Keratinocyte (primary cell): ENCODE measurements around the gene FANCL. TPM values are rescaled to one million over a fixed set of nuclear protein-coding genes. Genes with fewer than 3 reads are reported as not detected.
A peak's percentile ranks its signal among the peaks of the same experiment; 100 is the strongest.

ENCODE experiments used
- DNase-seq: peaks from one replicate; pipeline ENCODE4 v3.0.0-alpha.2; 2011; ENCODE audit warnings: low read depth, missing footprints, low spot score
- FAIRE-seq: peaks from 2 replicates; lab custom pipeline; 2011; peaks lifted over from hg19 to GRCh38; lab: Jason Lieb, UNC
- H2AFZ ChIP-seq: 2 replicates; pipeline ENCODE4 v1.6.0; 2012; ENCODE audit warnings: low read length, control low read depth, inconsistent platforms; ENCODE audit not compliant: control insufficient read depth
- H3K27ac ChIP-seq: 2 replicates; pipeline ENCODE4 v1.5.1; 2011; ENCODE audit warnings: low read length; ENCODE audit not compliant: control insufficient read depth, insufficient read depth
- H3K27me3 ChIP-seq: 3 replicates; pipeline ENCODE4 v1.6.0; 2011; ENCODE audit warnings: low read length; ENCODE audit not compliant: control insufficient read depth, insufficient read depth; ENCODE audit errors: extremely low read depth
- H3K36me3 ChIP-seq, 2 experiments: 2 replicates in 1 of 2; 3 replicates in 1 of 2; pipeline ENCODE4 v1.5.1; 2011; ENCODE audit warnings: low read length in 2 of 2, mild to moderate bottlenecking in 1 of 2; ENCODE audit not compliant: control insufficient read depth in 2 of 2, insufficient read depth in 2 of 2; ENCODE audit errors: extremely low read depth in 1 of 2
- H3K4me1 ChIP-seq: 3 replicates; pipeline ENCODE4 v1.5.1; 2011; ENCODE audit warnings: low read length; ENCODE audit not compliant: control insufficient read depth, insufficient read depth; ENCODE audit errors: extremely low read depth
- H3K4me2 ChIP-seq: 3 replicates; pipeline ENCODE4 v1.6.0; 2011; ENCODE audit warnings: low read depth, low read length; ENCODE audit not compliant: control insufficient read depth, insufficient read depth; ENCODE audit errors: extremely low read depth
- H3K4me3 ChIP-seq, 3 experiments: fragments of 200-600 bp in 1 of 3; sonication (generic) in 1 of 3; 2 replicates in 2 of 3; 3 replicates in 1 of 3; pipeline ENCODE4 v1.5.1; 2011 to 2016; ENCODE audit warnings: low read length in 3 of 3, mild to moderate bottlenecking in 3 of 3, control low read depth in 2 of 3, inconsistent platforms in 1 of 3, low read depth in 1 of 3, mixed read lengths in 1 of 3, mixed run types in 1 of 3, moderate library complexity in 1 of 3; ENCODE audit not compliant: control insufficient read depth in 2 of 3, insufficient read depth in 2 of 3; ENCODE audit errors: extremely low read depth in 1 of 3
- H3K79me2 ChIP-seq: 2 replicates; pipeline ENCODE4 v1.6.0; 2012; ENCODE audit warnings: low read length; ENCODE audit not compliant: control insufficient read depth, insufficient read depth
- H3K9ac ChIP-seq: 3 replicates; pipeline ENCODE4 v1.6.0; 2011; ENCODE audit warnings: low read length; ENCODE audit not compliant: control insufficient read depth, insufficient read depth; ENCODE audit errors: extremely low read depth
- H3K9me1 ChIP-seq: 3 replicates; pipeline ENCODE4 v1.6.0; 2011; ENCODE audit warnings: low read length; ENCODE audit not compliant: control insufficient read depth, insufficient read depth; ENCODE audit errors: extremely low read depth
- H3K9me3 ChIP-seq: 2 replicates; pipeline ENCODE4 v1.5.1; 2012; ENCODE audit warnings: low read depth, low read length; ENCODE audit not compliant: control insufficient read depth
- H4K20me1 ChIP-seq: 3 replicates; pipeline ENCODE4 v1.6.0; 2011; ENCODE audit warnings: low read length; ENCODE audit not compliant: control insufficient read depth, insufficient read depth; ENCODE audit errors: extremely low read depth
- EZH2 ChIP-seq: IDR thresholded peaks from one replicate; pipeline ENCODE4 v1.6.1; 2012; ENCODE audit warnings: inconsistent platforms, mild to moderate bottlenecking, low read length, moderate library complexity
- dilution Hi-C: fragments of 300-500 bp; cut with MboI; formaldehyde crosslinking; loops from one replicate; pipeline ENCODE4 v1.7.0; 2020; ENCODE audit warnings: low sequenced_read_pairs; ENCODE audit not compliant: extremely low pct_ligation_motif_present
- polyA plus RNA-seq, 5 experiments: library from polyadenylated mRNA; depleted of rRNA in 3 of 5; stranded (reverse) in 3 of 5; stranded (forward) in 1 of 5; unstranded in 1 of 5; fragments of >200 nt; gene quantifications; 1 replicate in 1 of 5; 2 replicates in 3 of 5; 3 replicates in 1 of 5; pipeline versions ENCODE4 v1.2.1 to v1.2.3, GENCODE V29; 2011 to 2012; ENCODE audit warnings: missing spikeins in 2 of 5, low read depth in 1 of 5, low replicate concordance in 1 of 5
- TF ChIP-seq, protein P1 (sequence below), 3 experiments: IDR thresholded peaks in 1 of 3; conservative IDR thresholded peaks in 1 of 3; optimal IDR thresholded peaks in 1 of 3; 2 replicates in 2 of 3; 3 replicates in 1 of 3; pipeline versions ENCODE3 to v1.5.1; 2011; ENCODE audit warnings: low read length in 3 of 3, mild to moderate bottlenecking in 3 of 3, moderate library complexity in 2 of 3, control low read depth in 1 of 3, inconsistent platforms in 1 of 3; ENCODE audit not compliant: insufficient read depth in 2 of 3; ENCODE audit errors: extremely low read depth in 1 of 3

FANCL gene
- polyA plus RNA-seq, 1 donor (not counting 4 experiments of a cell fraction or from before 2014, with no cell fraction given), result 15.1 TPM

DNA sequence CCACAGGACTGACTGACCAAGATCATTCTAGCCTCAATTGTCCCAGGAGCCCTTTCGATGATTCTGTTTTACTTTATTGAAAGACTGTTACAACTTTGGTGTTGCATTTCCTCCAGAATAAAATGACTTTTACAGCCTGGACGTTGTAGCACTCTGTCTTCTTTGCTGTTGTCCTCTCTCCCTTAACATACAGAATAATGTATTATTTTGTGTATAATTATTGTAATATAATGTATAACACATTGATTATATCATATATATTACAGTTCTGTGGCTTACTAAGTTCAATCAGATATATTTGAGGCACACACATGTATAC is 380 bp upstream of the FANCL start:
- H3K4me1 ChIP-seq, result peaks cover 8% of the 10 kb centered on the region
- H3K4me2 ChIP-seq, result peak overlapping the region; percentile 93
- H3K27ac ChIP-seq, result no peak overlapping the region
- no peaks in the 10 kb centered on the region for H4K20me1 ChIP-seq
- TF ChIP-seq EZH2, result no peak
- TF ChIP-seq, protein P1, sequence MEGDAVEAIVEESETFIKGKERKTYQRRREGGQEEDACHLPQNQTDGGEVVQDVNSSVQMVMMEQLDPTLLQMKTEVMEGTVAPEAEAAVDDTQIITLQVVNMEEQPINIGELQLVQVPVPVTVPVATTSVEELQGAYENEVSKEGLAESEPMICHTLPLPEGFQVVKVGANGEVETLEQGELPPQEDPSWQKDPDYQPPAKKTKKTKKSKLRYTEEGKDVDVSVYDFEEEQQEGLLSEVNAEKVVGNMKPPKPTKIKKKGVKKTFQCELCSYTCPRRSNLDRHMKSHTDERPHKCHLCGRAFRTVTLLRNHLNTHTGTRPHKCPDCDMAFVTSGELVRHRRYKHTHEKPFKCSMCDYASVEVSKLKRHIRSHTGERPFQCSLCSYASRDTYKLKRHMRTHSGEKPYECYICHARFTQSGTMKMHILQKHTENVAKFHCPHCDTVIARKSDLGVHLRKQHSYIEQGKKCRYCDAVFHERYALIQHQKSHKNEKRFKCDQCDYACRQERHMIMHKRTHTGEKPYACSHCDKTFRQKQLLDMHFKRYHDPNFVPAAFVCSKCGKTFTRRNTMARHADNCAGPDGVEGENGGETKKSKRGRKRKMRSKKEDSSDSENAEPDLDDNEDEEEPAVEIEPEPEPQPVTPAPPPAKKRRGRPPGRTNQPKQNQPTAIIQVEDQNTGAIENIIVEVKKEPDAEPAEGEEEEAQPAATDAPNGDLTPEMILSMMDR (optimal IDR thresholded peaks at IDR 0.05 in 1 of 3, IDR thresholded peaks at IDR 0.05 in 1 of 3, conservative IDR thresholded peaks at IDR 0.05 in 1 of 3; ENCODE audit: extremely low read depth in 1 of 3, insufficient read depth in 2 of 3, low read length in 3 of 3), result no peak
- FAIRE-seq (no peak), DNase-seq (no peak)
- dilution Hi-C loops, result no loop called here
- H3K27me3 ChIP-seq, result no peaks in the 10 kb centered on the region
- H3K4me3 ChIP-seq, result peak overlapping the region; percentile 81 to 96 (median 94)
- H3K9me1 ChIP-seq, result no peaks in the 10 kb centered on the region
- H3K9me3 ChIP-seq, result no peaks in the 10 kb centered on the region
- H2AFZ ChIP-seq, result peak overlapping the region; percentile 100
- H3K9ac ChIP-seq, result peak overlapping the region; percentile 84
- H3K36me3 ChIP-seq, result no peaks in the 10 kb centered on the region
- H3K79me2 ChIP-seq, result peaks cover 36% of the 10 kb centered on the region

- Histone ChIP-seq H3K36me3 (no peaks in the 10 kb centered on the region), H4K20me1 (no peaks in the 10 kb centered on the region), H3K4me2 (peak overlapping the region; percentile 93), H3K4me3 (no peak overlapping the region), H2AFZ (no peak overlapping the region), H3K79me2 (peaks cover 55% of the 10 kb centered on the region), H3K9ac (no peak overlapping the region), H3K27ac (no peak overlapping the region), H3K9me3 (no peaks in the 10 kb centered on the region), H3K27me3 (no peaks in the 10 kb centered on the region), H3K9me1 (no peaks in the 10 kb centered on the region), H3K4me1 (peaks cover 8% of the 10 kb centered on the region)
- dilution Hi-C loops, result no loop called here
- FAIRE-seq (no peak), DNase-seq (no peak)
- TF ChIP-seq, protein P1 (optimal IDR thresholded peaks at IDR 0.05 in 1 of 3, IDR thresholded peaks at IDR 0.05 in 1 of 3, conservative IDR thresholded peaks at IDR 0.05 in 1 of 3; ENCODE audit: extremely low read depth in 1 of 3, insufficient read depth in 2 of 3, low read length in 3 of 3), result no peak
- TF ChIP-seq EZH2, result no peak
Observed at GRCh38 chr2:58239243-58239925, 1.7 kb downstream of the FANCL start.
